ENCODE measurements around the gene CD276. TPM values are rescaled to one million over a fixed set of nuclear protein-coding genes. Genes with fewer than 3 reads are reported as not detected.

The CD276 gene
- total RNA-seq, 1 experiment from 2014 or later = 133 TPM

- H3K9ac ChIP-seq (ENCODE audit: extremely low read depth, insufficient read length, low read length) = no peak overlapping the region
- TF ChIP-seq, protein P1, sequence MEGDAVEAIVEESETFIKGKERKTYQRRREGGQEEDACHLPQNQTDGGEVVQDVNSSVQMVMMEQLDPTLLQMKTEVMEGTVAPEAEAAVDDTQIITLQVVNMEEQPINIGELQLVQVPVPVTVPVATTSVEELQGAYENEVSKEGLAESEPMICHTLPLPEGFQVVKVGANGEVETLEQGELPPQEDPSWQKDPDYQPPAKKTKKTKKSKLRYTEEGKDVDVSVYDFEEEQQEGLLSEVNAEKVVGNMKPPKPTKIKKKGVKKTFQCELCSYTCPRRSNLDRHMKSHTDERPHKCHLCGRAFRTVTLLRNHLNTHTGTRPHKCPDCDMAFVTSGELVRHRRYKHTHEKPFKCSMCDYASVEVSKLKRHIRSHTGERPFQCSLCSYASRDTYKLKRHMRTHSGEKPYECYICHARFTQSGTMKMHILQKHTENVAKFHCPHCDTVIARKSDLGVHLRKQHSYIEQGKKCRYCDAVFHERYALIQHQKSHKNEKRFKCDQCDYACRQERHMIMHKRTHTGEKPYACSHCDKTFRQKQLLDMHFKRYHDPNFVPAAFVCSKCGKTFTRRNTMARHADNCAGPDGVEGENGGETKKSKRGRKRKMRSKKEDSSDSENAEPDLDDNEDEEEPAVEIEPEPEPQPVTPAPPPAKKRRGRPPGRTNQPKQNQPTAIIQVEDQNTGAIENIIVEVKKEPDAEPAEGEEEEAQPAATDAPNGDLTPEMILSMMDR (conservative IDR thresholded peaks at IDR 0.05) = no peak
- Mint-ChIP-seq H3K4me3 (peak overlapping the region in 1 of 2 experiments; percentile 47; a peak in 2 of 5 replicates), H3K4me1 (peaks cover 50 to 60% of the 10 kb centered on the region in 2 experiments), H3K36me3 (ENCODE audit: insufficient read depth in 1 of 3, low read depth in 3 of 3) (no peaks in the 10 kb centered on the region; a peak in 1 of 7 replicates), H3K9me3 (no peaks in the 10 kb centered on the region; a peak in 1 of 5 replicates), H3K27me3 (ENCODE audit: low read depth) (peaks cover 46% of the 10 kb centered on the region), H3K27ac (no peak overlapping the region)
- H3K4me1 ChIP-seq (ENCODE audit: insufficient read depth, low read length) = peaks cover 16% of the 10 kb centered on the region
- H3K27me3 ChIP-seq (ENCODE audit: insufficient read depth, low read length) = peaks cover 2% of the 10 kb centered on the region; the same call in 1 of the 2 replicates
- no peak overlapping the region for H4K5ac ChIP-seq (ENCODE audit: insufficient read length, low read depth, low read length)
- H3K9me3 ChIP-seq (ENCODE audit: control insufficient read depth, low read depth, low read length) = no peaks in the 10 kb centered on the region
- no peak overlapping the region for H2BK20ac ChIP-seq (ENCODE audit: low read depth, low read length, poor library complexity, severe bottlenecking)
- no peak overlapping the region for H3K4ac ChIP-seq (ENCODE audit: low read depth, low read length)
- H3T11ph ChIP-seq (ENCODE audit: low read length) = no peak overlapping the region
- DNase-seq = no peak
- no peak overlapping the region for H2AFZ ChIP-seq (ENCODE audit: low read length)
- no peak overlapping the region for H4K91ac ChIP-seq (ENCODE audit: insufficient read length, low read depth, low read length)
- H3K23me2 ChIP-seq (ENCODE audit: insufficient read length, low read depth, low read length, poor library complexity, severe bottlenecking) = peaks cover 20% of the 10 kb centered on the region
- no peak overlapping the region for H2BK15ac ChIP-seq (ENCODE audit: low read depth, low read length)
- no peak overlapping the region for H3K23ac ChIP-seq (ENCODE audit: insufficient read length, low read depth, low read length)
- H4K20me1 ChIP-seq (ENCODE audit: control insufficient read depth, insufficient read depth, insufficient read length) = no peaks in the 10 kb centered on the region
- H3K4me2 ChIP-seq (ENCODE audit: insufficient read depth, insufficient read length, low read length) = no peak overlapping the region
- H2BK5ac ChIP-seq (ENCODE audit: insufficient read length, low read length) = no peak overlapping the region
- no peak overlapping the region for H3K14ac ChIP-seq (ENCODE audit: insufficient read depth, low read length)
- no peaks in the 10 kb centered on the region for H3K79me2 ChIP-seq (ENCODE audit: insufficient read depth, low read length)
- H3K79me1 ChIP-seq (ENCODE audit: insufficient read depth, low read depth, low read length, poor library complexity, severe bottlenecking) = no peaks in the 10 kb centered on the region
- no peak overlapping the region for H3K56ac ChIP-seq (ENCODE audit: insufficient read length, low read depth, low read length)
- no peak overlapping the region for H2BK120ac ChIP-seq (ENCODE audit: low read depth, low read length, poor library complexity, severe bottlenecking)
- H3K18ac ChIP-seq (ENCODE audit: insufficient read length, low read depth, low read length) = no peak overlapping the region
- H2BK12ac ChIP-seq (ENCODE audit: insufficient read length, low read depth, low read length) = no peak overlapping the region
- no peak overlapping the region for H3K27ac ChIP-seq (ENCODE audit: insufficient read length, low read depth, low read length)
- WGBS (ENCODE audit: extremely low coverage, insufficient read length, low lambda C conversion rate) = no CpG with 5 or more reads among the region's 5 CpGs
- no peak overlapping the region for H4K8ac ChIP-seq (replicated peaks; ENCODE audit: insufficient read length, low read depth, low read length)
- H2AK5ac ChIP-seq (ENCODE audit: insufficient read length, low read length) = no peak overlapping the region
Measured at GRCh38 chr15:73749971-73750370, 65.8 kb downstream of the CD276 start.
